Mesenchymal stem cell (in vitro differentiated cells and primary cell): ENCODE data around the gene IGSF21.

Experiments used
- DNase-seq: peaks from one replicate; pipeline ENCODE4 v3.0.0-alpha.2; 2013
- H2AFZ ChIP-seq: one replicate; pipeline ENCODE4 v1.6.1; 2013; ENCODE audit warnings: low read depth, mild to moderate bottlenecking, control low read depth, inconsistent platforms, low read length, moderate library complexity
- H2AK5ac ChIP-seq: 2 replicates; pipeline ENCODE4 v1.6.1; 2013; ENCODE audit warnings: low read length, moderate library complexity, mild to moderate bottlenecking, inconsistent platforms; ENCODE audit not compliant: severe bottlenecking
- H2BK120ac ChIP-seq: one replicate; pipeline ENCODE4 v1.6.1; 2013; ENCODE audit warnings: low read depth, mild to moderate bottlenecking, inconsistent platforms, low read length, moderate library complexity
- H2BK12ac ChIP-seq, 2 experiments: one replicate each; pipeline ENCODE4 v1.6.1; 2013; ENCODE audit warnings: inconsistent platforms in 2 of 2, low read length in 2 of 2, mild to moderate bottlenecking in 2 of 2, moderate library complexity in 2 of 2, control low read depth in 1 of 2
- H2BK15ac ChIP-seq: one replicate; pipeline ENCODE4 v1.6.1; 2013; ENCODE audit warnings: mild to moderate bottlenecking, low read depth, inconsistent platforms; ENCODE audit not compliant: poor library complexity, severe bottlenecking
- H2BK5ac ChIP-seq: 2 replicates; pipeline ENCODE4 v1.6.1; 2013; ENCODE audit warnings: low read depth, mild to moderate bottlenecking, low read length, control low read depth, inconsistent platforms; ENCODE audit not compliant: poor library complexity, severe bottlenecking
- H3K14ac ChIP-seq, 2 experiments: one replicate each; pipeline ENCODE4 v1.6.1; 2013; ENCODE audit warnings: inconsistent platforms in 2 of 2, low read length in 2 of 2, control low read depth in 1 of 2, mild to moderate bottlenecking in 1 of 2, moderate library complexity in 1 of 2
- H3K18ac ChIP-seq, 2 experiments: one replicate each; pipeline ENCODE4 v1.6.1; 2013; ENCODE audit warnings: inconsistent platforms in 2 of 2, low read length in 2 of 2, control low read depth in 1 of 2, low read depth in 1 of 2, mild to moderate bottlenecking in 1 of 2
- H3K23ac ChIP-seq, 2 experiments: one replicate each; pipeline ENCODE4 v1.6.1; 2013; ENCODE audit warnings: inconsistent platforms in 2 of 2, low read length in 2 of 2, mild to moderate bottlenecking in 2 of 2, moderate library complexity in 2 of 2, control low read depth in 1 of 2
- H3K27ac ChIP-seq: 2 replicates; pipeline ENCODE4 v1.5.1; 2013; ENCODE audit warnings: mild to moderate bottlenecking, moderate library complexity, low read length, control low read depth, inconsistent platforms; ENCODE audit not compliant: poor library complexity, severe bottlenecking
- H3K27me3 ChIP-seq, 2 experiments: 2 replicates each; pipeline versions ENCODE4 v1.6.1 to v1.7.0; 2013; ENCODE audit warnings: low read length in 2 of 2, mild to moderate bottlenecking in 2 of 2, moderate library complexity in 2 of 2, control low read depth in 1 of 2, inconsistent platforms in 1 of 2; ENCODE audit not compliant: control insufficient read depth in 1 of 2, insufficient read depth in 1 of 2
- H3K36me3 ChIP-seq, 2 experiments: 2 replicates each; pipeline versions ENCODE4 v1.6.1 to v1.7.0; 2013; ENCODE audit warnings: low read length in 2 of 2, control low read depth in 1 of 2, inconsistent platforms in 1 of 2, low read depth in 1 of 2, mild to moderate bottlenecking in 1 of 2; ENCODE audit not compliant: insufficient read depth in 2 of 2, control insufficient read depth in 1 of 2
- H3K4ac ChIP-seq, 2 experiments: one replicate each; pipeline ENCODE4 v1.6.1; 2013; ENCODE audit warnings: inconsistent platforms in 2 of 2, low read length in 2 of 2, mild to moderate bottlenecking in 2 of 2, moderate library complexity in 2 of 2, control low read depth in 1 of 2, low read depth in 1 of 2
- H3K4me1 ChIP-seq: 2 replicates; pipeline ENCODE4 v1.6.1; 2013; ENCODE audit warnings: low read depth, low read length, control low read depth; ENCODE audit not compliant: control insufficient read depth, insufficient read depth
- H3K4me2 ChIP-seq: 2 replicates; pipeline ENCODE4 v1.6.1; 2013; ENCODE audit warnings: low read length, mild to moderate bottlenecking, inconsistent platforms; ENCODE audit not compliant: poor library complexity, severe bottlenecking
- H3K4me3 ChIP-seq, 2 experiments: 2 replicates each; pipeline versions ENCODE4 v1.5.1 to v1.7.0; 2013; ENCODE audit warnings: low read length in 2 of 2, mild to moderate bottlenecking in 2 of 2, control low read depth in 1 of 2, low read depth in 1 of 2; ENCODE audit not compliant: insufficient read depth in 1 of 2
- H3K79me1 ChIP-seq: replicated peaks from 2 replicates; pipeline ENCODE4 v1.6.1; 2013; ENCODE audit warnings: mild to moderate bottlenecking, control low read depth, low read length, inconsistent platforms; ENCODE audit not compliant: poor library complexity, severe bottlenecking
- H3K9ac ChIP-seq: 2 replicates; pipeline ENCODE4 v1.7.0; 2013; ENCODE audit warnings: mild to moderate bottlenecking, low read length, moderate library complexity
- H3K9me3 ChIP-seq: 2 replicates; pipeline ENCODE4 v1.7.0; 2013; ENCODE audit warnings: mild to moderate bottlenecking, low read length; ENCODE audit not compliant: control insufficient read depth
- H4K8ac ChIP-seq: one replicate; pipeline ENCODE4 v1.6.1; 2013; ENCODE audit warnings: inconsistent platforms, mild to moderate bottlenecking, low read length, moderate library complexity
- H4K91ac ChIP-seq: one replicate; pipeline ENCODE4 v1.6.1; 2013; ENCODE audit warnings: mild to moderate bottlenecking, low read length, inconsistent platforms
- WGBS: methylation state at CpG from one replicate; pipeline ENCODE4 v1.1.7; 2013; ENCODE audit warnings: mixed read lengths; 5-methylcytosine and 5-hydroxymethylcytosine counted together

IGSF21 gene

GRCh38 chr1:18324246-18324645 lies 216.6 kb downstream of the IGSF21 start:
- Histone ChIP-seq H3K23ac (no peak overlapping the region), H3K4me3 (no peak overlapping the region), H3K36me3 (no peaks in the 10 kb centered on the region), H3K9ac (no peak overlapping the region), H2AK5ac (no peak overlapping the region), H3K9me3 (no peaks in the 10 kb centered on the region), H2BK120ac (no peak overlapping the region), H3K4me2 (no peak overlapping the region), H2BK12ac (no peak overlapping the region), H2BK5ac (no peak overlapping the region), H4K91ac (no peak overlapping the region), H4K8ac (no peak overlapping the region), H3K4me1 (no peaks in the 10 kb centered on the region), H3K14ac (no peak overlapping the region), H3K27ac (no peak overlapping the region), H3K27me3 (peaks cover 0 to 18% of the 10 kb centered on the region in 2 experiments), H3K4ac (no peak overlapping the region), H3K18ac (no peak overlapping the region), H2AFZ (no peak overlapping the region), H3K79me1 (no peaks in the 10 kb centered on the region), H2BK15ac (no peak overlapping the region)
- no peak for DNase-seq
- 85% methylated on average over 10 of the region's 10 CpGs for WGBS

DNA sequence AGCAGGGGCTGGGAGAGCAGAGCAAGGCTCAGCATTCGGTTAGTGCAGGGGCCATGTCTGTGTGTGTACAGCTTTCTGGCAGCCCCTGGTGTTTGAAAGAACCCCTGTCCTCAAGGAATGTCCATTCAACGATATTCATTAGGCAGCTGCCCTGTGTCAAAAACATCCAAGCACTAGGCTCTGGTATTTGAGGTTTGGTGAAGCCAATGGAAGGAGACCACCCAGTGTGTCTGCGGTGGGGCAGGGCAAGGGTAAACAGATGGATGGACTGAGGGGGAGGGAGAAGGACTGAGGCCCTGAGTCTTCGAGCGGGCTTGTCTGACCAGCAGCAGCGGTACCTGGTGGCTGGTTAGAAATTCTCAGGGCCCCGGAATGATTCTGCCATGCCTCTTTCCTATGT lies 217.5 kb downstream of the IGSF21 start:
- Histone ChIP-seq H4K8ac (no peak overlapping the region), H2AFZ (no peak overlapping the region), H2BK5ac (no peak overlapping the region), H2BK15ac (no peak overlapping the region), H3K18ac (no peak overlapping the region), H3K23ac (no peak overlapping the region), H2AK5ac (no peak overlapping the region), H3K9me3 (no peaks in the 10 kb centered on the region), H3K14ac (no peak overlapping the region), H3K27me3 (peaks cover 0 to 21% of the 10 kb centered on the region in 2 experiments), H3K4me1 (no peaks in the 10 kb centered on the region), H3K4me2 (no peak overlapping the region), H3K9ac (no peak overlapping the region), H2BK12ac (no peak overlapping the region), H3K4ac (no peak overlapping the region), H3K36me3 (no peaks in the 10 kb centered on the region), H3K79me1 (no peaks in the 10 kb centered on the region), H4K91ac (no peak overlapping the region), H3K4me3 (no peak overlapping the region), H2BK120ac (no peak overlapping the region), H3K27ac (no peak overlapping the region)
- 79% methylated on average over 6 of the region's 7 CpGs for WGBS
- no peak for DNase-seq

- Histone ChIP-seq H4K91ac (no peak overlapping the region), H2AFZ (no peak overlapping the region), H3K4me3 (no peak overlapping the region), H3K14ac (no peak overlapping the region), H3K9ac (no peak overlapping the region), H3K9me3 (no peaks in the 10 kb centered on the region), H3K4me1 (no peaks in the 10 kb centered on the region), H3K4me2 (no peak overlapping the region), H3K4ac (no peak overlapping the region), H3K18ac (no peak overlapping the region), H3K79me1 (no peaks in the 10 kb centered on the region), H2BK12ac (no peak overlapping the region), H2BK15ac (no peak overlapping the region), H2AK5ac (no peak overlapping the region), H2BK120ac (no peak overlapping the region), H4K8ac (no peak overlapping the region), H3K27me3 (peaks cover 0 to 21% of the 10 kb centered on the region in 2 experiments), H3K23ac (no peak overlapping the region), H3K27ac (no peak overlapping the region), H2BK5ac (no peak overlapping the region), H3K36me3 (no peaks in the 10 kb centered on the region)
- 63% methylated on average over 6 of the region's 7 CpGs for WGBS
- no peak for DNase-seq
Measured at GRCh38 chr1:18326211-18326897, 218.8 kb downstream of the IGSF21 start.

DNA sequence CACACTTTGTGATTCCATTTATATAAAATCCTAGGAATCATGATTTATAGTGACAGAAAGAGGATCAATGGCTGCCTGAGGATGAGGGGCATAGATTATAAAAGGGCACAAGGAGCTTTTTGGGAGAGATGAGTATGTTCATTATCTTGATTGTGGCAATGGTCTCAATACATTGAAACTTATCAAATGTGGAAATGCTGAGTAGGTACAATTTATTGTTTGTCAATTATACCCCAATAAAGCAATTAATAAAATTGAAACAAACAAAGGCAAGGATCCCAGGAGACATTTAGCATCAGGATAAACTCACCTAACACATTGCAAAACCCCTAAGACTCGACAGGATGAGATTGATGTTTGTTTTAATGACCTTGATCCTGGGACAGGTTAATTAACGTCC lies 220.1 kb downstream of the IGSF21 start:
- Histone ChIP-seq H2BK5ac (no peak overlapping the region), H2AK5ac (no peak overlapping the region), H3K4me2 (no peak overlapping the region), H3K9me3 (no peaks in the 10 kb centered on the region), H3K9ac (no peak overlapping the region), H3K23ac (no peak overlapping the region), H3K27ac (no peak overlapping the region), H2AFZ (no peak overlapping the region), H3K4me1 (no peaks in the 10 kb centered on the region), H3K27me3 (peaks cover 0 to 23% of the 10 kb centered on the region in 2 experiments), H3K4ac (no peak overlapping the region), H2BK15ac (no peak overlapping the region), H4K8ac (no peak overlapping the region), H3K4me3 (no peak overlapping the region), H2BK120ac (no peak overlapping the region), H3K14ac (no peak overlapping the region), H3K18ac (no peak overlapping the region), H4K91ac (no peak overlapping the region), H3K79me1 (no peaks in the 10 kb centered on the region), H3K36me3 (no peaks in the 10 kb centered on the region), H2BK12ac (no peak overlapping the region)
- WGBS, result 75% methylated on average over 2 of the region's 2 CpGs
- no peak for DNase-seq
